SIG-M5 treated with dmso at 0.1 percent for 504 hours (cell line): ENCODE measurements around the gene SPTBN2.
A peak's percentile ranks its signal among the peaks of the same experiment; 100 is the strongest.

Experiments used
- DNase-seq: peaks from one replicate; lab custom pipeline; 2025; ENCODE audit not compliant: unreplicated experiment; lab: John Stamatoyannopoulos, UW

SPTBN2 gene

GRCh38 chr11:66641834-66642233, 87.2 kb downstream of the SPTBN2 start:
- DNase-seq = no peak

- DNase-seq = peak; percentile 14
Measured at GRCh38 chr11:66639814-66640340, 89.1 kb downstream of the SPTBN2 start.

- DNase-seq = peak; percentile 53
Measured at GRCh38 chr11:66639066-66639813, 89.8 kb downstream of the SPTBN2 start.

- DNase-seq = peak; percentile 99
Measured at GRCh38 chr11:66638177-66639065, 90.6 kb downstream of the SPTBN2 start, which contains the start of gene RBM4. RBM4 (plus strand) TSS chr11:66638703; CDS start chr11:66639712, 1,009 bp downstream.

GRCh38 chr11:66637557-66638176, 91.3 kb downstream of the SPTBN2 start:
- no peak for DNase-seq

- DNase-seq = no peak
Measured at GRCh38 chr11:66636411-66636810, 92.6 kb downstream of the SPTBN2 start.
